Measurements from ENCODE around the gene CDK5RAP3. TPM values are rescaled to one million over a fixed set of nuclear protein-coding genes. Genes with fewer than 3 reads are reported as not detected.

The CDK5RAP3 gene
- total and polyA plus RNA-seq, 2 of the 13 experiments (the other 11 are each of a cell fraction or from before 2014, with no cell fraction given), result 128 to 154 TPM

GRCh38 chr17:47945529-47946508, 25.1 kb upstream of the CDK5RAP3 start (continued):
- no peak for TF ChIP-seq REST (IDR thresholded peaks at IDR 0.05; ENCODE audit: borderline replicate concordance in 1 of 2, low read depth in 1 of 2, low read length in 2 of 2)
- TF ChIP-seq RNF219 (CRISPR knock-in tag; IDR thresholded peaks at IDR 0.05), result no peak

- Histone ChIP-seq H3K36me3 (replicated peaks in 1 of 2; ENCODE audit: control insufficient read depth in 1 of 2, insufficient read depth in 2 of 2, low read length in 2 of 2) (peaks cover 6 to 42% of the 10 kb centered on the region in 2 experiments), H3K27me3 (ENCODE audit: control insufficient read depth in 1 of 2, insufficient read depth in 2 of 2, low read length in 2 of 2) (no peaks in the 10 kb centered on the region), H4K20me1 (ENCODE audit: insufficient read depth, low read length) (no peaks in the 10 kb centered on the region), H2AFZ (ENCODE audit: low read length) (no peak overlapping the region), H3K79me2 (ENCODE audit: insufficient read depth, low read length) (peaks cover 20% of the 10 kb centered on the region), H3K9me3 (ENCODE audit: low read length) (no peaks in the 10 kb centered on the region), H3K4me3 (replicated peaks in 1 of 3; ENCODE audit: insufficient read depth in 1 of 3, low read depth in 2 of 3, low read length in 3 of 3) (no peak overlapping the region), H3K9ac (ENCODE audit: insufficient read depth, low read depth, low read length) (peak overlapping the region; percentile 14; the same call in 1 of the 2 replicates), H3K4me1 (ENCODE audit: insufficient read depth, low read length) (peaks cover 95% of the 10 kb centered on the region), H3K4me2 (ENCODE audit: low read depth, low read length) (peak overlapping the region; percentile 23; the same call in 1 of the 2 replicates), H3K27ac (ENCODE audit: extremely low read length, insufficient read depth, low read length) (peak overlapping the region; percentile 55)
- CTCF ChIA-PET (ENCODE audit: low intra/inter-chr PET ratio, low total read pairs), result interaction anchor here (1.0 to 1.6 kb wide), 2 partner anchors 10 to 24 kb away, joined by 3 to 11 read pairs; partner anchors contain the start of gene CDK5RAP3
- no TSS peak for BruUV-seq (replicated peaks)
- 97% methylated on average over 6 of the region's 6 CpGs for WGBS (ENCODE audit: low lambda C conversion rate)
- in situ Hi-C loops (cut with HindIII; ENCODE audit: extremely low pct_ligation_motif_present, low pct_unique_long_range_greater_than_20kb) (no loop called here), intact Hi-C loops (cut with micrococcal nuclease; ENCODE audit: unreplicated experiment) (no loop called here)
- ATAC-seq (no peak), FAIRE-seq (no peak), DNase-seq (ENCODE audit: low spot score) (no peak)
- POLR2A ChIA-PET, result interaction anchor here (1.0 to 2.1 kb wide), 8 partner anchors 10 to 297 kb away, joined by 3 to 31 read pairs (median 6); partner anchors contain the start of genes CDK5RAP3, LRRC46, MRPL10 and NFE2L1
- TF ChIP-seq SMARCE1 (IDR thresholded peaks at IDR 0.05; ENCODE audit: borderline replicate concordance) (no peak), BORCS8-MEF2B (CRISPR knock-in tag; IDR thresholded peaks at IDR 0.05) (0 out of 2 replicates have a peak, but pooled peaks have one; percentile 8), CSRNP1 (CRISPR knock-in tag; IDR thresholded peaks at IDR 0.05) (0 out of 2 replicates have a peak, but pooled peaks have one; percentile 19), CBX5 (CRISPR knock-in tag; IDR thresholded peaks at IDR 0.05; ENCODE audit: borderline replicate concordance) (no peak), ZNF354B (CRISPR knock-in tag; IDR thresholded peaks at IDR 0.05) (0 out of 2 replicates have a peak, but pooled peaks have one; percentile 22), ZNF207 (IDR thresholded peaks at IDR 0.05; ENCODE audit: borderline replicate concordance) (no peak), WIZ (CRISPR knock-in tag; IDR thresholded peaks at IDR 0.05) (0 out of 2 replicates have a peak, but pooled peaks have one; percentile 31)
These were observed 24.4 kb upstream of the CDK5RAP3 start for GRCh38 chr17:47946516-47946915.
